PC-3 (cell line): ENCODE measurements around the gene CSAG3. TPM values are rescaled to one million over a fixed set of nuclear protein-coding genes. Genes with fewer than 3 reads are reported as not detected.
"Not testable (repeated sequence)": the region's sequence is repeated elsewhere in the genome, so short reads cannot be mapped to it uniquely, and the experiment has no call there.

Experiments used
- ATAC-seq: fragments of 200-7000 bp; cut with Tn5 transposase; 2 replicates; pipeline ENCODE4 v1.9.1; 2020; ENCODE audit warnings: mild to moderate bottlenecking, moderate library complexity
- BruUV-seq: library from RNA; stranded (reverse); fragments of 400-500 nt; replicated peaks from 2 replicates; lab custom pipeline; 2021; lab: Mats Ljungman, UMichigan
- CTCF ChIA-PET: fragments of 300-600 bp; sonication (Branson Sonifier 250); formaldehyde crosslinking; loops from one replicate; lab custom pipeline; 2022; ENCODE audit warnings: antibody characterized with exemption; lab: Charles Lee
- POLR2A ChIA-PET: fragments of 300-600 bp; sonication (Branson Sonifier 250); formaldehyde crosslinking; loops from one replicate; lab custom pipeline; 2022; ENCODE audit warnings: antibody characterized with exemption; ENCODE audit not compliant: unreplicated experiment; lab: Charles Lee
- DNase-seq: peaks from one replicate; pipeline ENCODE4 v3.0.0-alpha.2; 2015
- H2AFZ ChIP-seq: fragments of 300-600 bp; sonication (generic); 2 replicates; pipeline ENCODE4 v1.6.0; 2016; ENCODE audit warnings: antibody characterized with exemption, low read length
- H3F3A ChIP-seq: fragments of 300-600 bp; sonication (generic); one replicate; pipeline ENCODE4 v1.6.0; 2017; ENCODE audit warnings: antibody characterized with exemption, low read length, control low read depth, mild to moderate bottlenecking; ENCODE audit not compliant: unreplicated experiment
- H3K27ac ChIP-seq: fragments of 300-600 bp; sonication (generic); 2 replicates; pipeline ENCODE4 v1.5.1; 2016; ENCODE audit warnings: mild to moderate bottlenecking, low read length
- H3K27me3 ChIP-seq: fragments of 300-600 bp; sonication (generic); 2 replicates; pipeline ENCODE4 v1.6.1; 2016; ENCODE audit warnings: low read length, mixed read lengths
- H3K36me3 ChIP-seq: fragments of 300-600 bp; sonication (generic); 2 replicates; pipeline ENCODE4 v1.6.1; 2016; ENCODE audit warnings: low read depth, mixed run types, low read length, mixed read lengths
- H3K4me1 ChIP-seq: fragments of 300-600 bp; sonication (generic); 2 replicates; pipeline ENCODE4 v1.5.1; 2016; ENCODE audit warnings: low read length; ENCODE audit not compliant: insufficient read depth
- H3K4me2 ChIP-seq: fragments of 300-600 bp; sonication (generic); 2 replicates; pipeline ENCODE4 v1.6.0; 2016; ENCODE audit warnings: low read length
- H3K4me3 ChIP-seq: fragments of 300-600 bp; sonication (generic); 2 replicates; pipeline ENCODE4 v1.5.1; 2016; ENCODE audit warnings: mild to moderate bottlenecking, low read length, mixed read lengths
- H3K79me2 ChIP-seq: fragments of 300-600 bp; sonication (generic); 2 replicates; pipeline ENCODE4 v1.6.1; 2017; ENCODE audit warnings: low read length, mixed read lengths
- H3K9ac ChIP-seq: fragments of 300-600 bp; sonication (generic); 2 replicates; pipeline ENCODE4 v1.6.0; 2016; ENCODE audit warnings: mild to moderate bottlenecking, low read length
- H3K9me2 ChIP-seq: fragments of 300-600 bp; sonication (generic); replicated peaks from 2 replicates; pipeline ENCODE4 v1.6.1; 2016; ENCODE audit warnings: mixed run types, low read length, mixed read lengths
- H3K9me3 ChIP-seq: fragments of 300-600 bp; sonication (generic); 2 replicates; pipeline ENCODE4 v1.6.1; 2016; ENCODE audit warnings: low read length, mixed read lengths
- H4K20me1 ChIP-seq: fragments of 300-600 bp; sonication (generic); 2 replicates; pipeline ENCODE4 v1.6.1; 2016; ENCODE audit warnings: low read length, mixed read lengths
- CTCF ChIP-seq: fragments of 300-600 bp; sonication (generic); conservative IDR thresholded peaks from 2 replicates; pipeline ENCODE4 v1.5.1; 2017; ENCODE audit warnings: antibody characterized with exemption, low read depth, mild to moderate bottlenecking, low read length
- EZH2 ChIP-seq: fragments of 300-600 bp; sonication (generic); IDR thresholded peaks from one replicate; pipeline ENCODE4 v1.6.1; 2017; ENCODE audit warnings: antibody characterized with exemption, mild to moderate bottlenecking, low read length; ENCODE audit not compliant: unreplicated experiment
- EZH2phosphoT487 ChIP-seq: fragments of 300-600 bp; sonication (generic); IDR thresholded peaks from 2 replicates; pipeline ENCODE4 v1.6.1; 2018; ENCODE audit warnings: mild to moderate bottlenecking, antibody characterized with exemption, low read length, borderline replicate concordance
- intact Hi-C: fragments of 100-400 bp; cut with micrococcal nuclease; formaldehyde crosslinking; loops from 2 replicates; pipeline ENCODE4 v1.9.0; 2023
- total RNA-seq: library from RNA; depleted of rRNA; stranded (reverse); fragments of >200 nt; gene quantifications from 2 replicates; pipeline ENCODE4 v1.2.3, GENCODE V29; 2014

CSAG3 gene
- total RNA-seq, 1 experiment from 2014 or later, result not detected

- H3F3A ChIP-seq, result no peaks in the 10 kb centered on the region
- H3K4me2 ChIP-seq, result no peak within 1 kb of the TSS
- no peak within 1 kb of the TSS for H3K4me3 ChIP-seq
- ChIA-PET POLR2A (no interaction called here), CTCF (no interaction called here)
- no peak within 1 kb of the TSS for H3K27ac ChIP-seq
- DNase-seq (no peak), ATAC-seq (no peak)
- no peaks in the 10 kb centered on the region for H3K36me3 ChIP-seq
- H3K9me3 ChIP-seq, result no peaks in the 10 kb centered on the region
- no peaks in the 10 kb centered on the region for H3K9me2 ChIP-seq
- peaks cover 28% of the 10 kb centered on the region for H3K27me3 ChIP-seq
- H3K4me1 ChIP-seq, result no peaks in the 10 kb centered on the region
- intact Hi-C loops, result no loop called here
- H4K20me1 ChIP-seq, result no peaks in the 10 kb centered on the region
- no peaks in the 10 kb centered on the region for H3K79me2 ChIP-seq
- no TSS peak for BruUV-seq
- no peak within 1 kb of the TSS for H3K9ac ChIP-seq
- no peak for TF ChIP-seq EZH2
- TF ChIP-seq EZH2phosphoT487, result no peak
- TF ChIP-seq CTCF, result no peak
- H2AFZ ChIP-seq, result no peak within 1 kb of the TSS
Observed at GRCh38 chrX:152733261-152733975, 25.6 kb upstream of the CSAG3 start, which contains the start of the genes CSAG1 and MAGEA12. Gene CSAG1 (minus strand): TSS chrX:152733721. CDS start chrX:152732460, 1,261 bp downstream. Gene MAGEA12 (plus strand): TSS chrX:152733757. CDS start chrX:152736162, 2,405 bp downstream.

- H3K36me3 ChIP-seq, H3F3A ChIP-seq, H3K4me3 ChIP-seq, H3K9ac ChIP-seq, CTCF ChIA-PET, intact Hi-C loops, H3K27ac ChIP-seq, POLR2A ChIA-PET, BruUV-seq, ATAC-seq, H4K20me1 ChIP-seq, H2AFZ ChIP-seq, DNase-seq, H3K79me2 ChIP-seq, H3K9me3 ChIP-seq, H3K4me2 ChIP-seq, H3K4me1 ChIP-seq, H3K9me2 ChIP-seq: not testable (repeated sequence)
- H3K27me3 ChIP-seq, result peaks cover 31% of the 10 kb centered on the region
Observed at GRCh38 chrX:152734143-152734858, 24.7 kb upstream of the CSAG3 start.

GRCh38 chrX:152735101-152735500, 23.9 kb upstream of the CSAG3 start:
- ChIA-PET POLR2A (no interaction called here), CTCF (no interaction called here)
- ATAC-seq, result no peak
- no peaks in the 10 kb centered on the region for H3K9me2 ChIP-seq
- peaks cover 31% of the 10 kb centered on the region for H3K27me3 ChIP-seq
- H3F3A ChIP-seq, result no peaks in the 10 kb centered on the region
- no peak overlapping the region for H3K27ac ChIP-seq
- no peak for TF ChIP-seq EZH2
- no peak for TF ChIP-seq CTCF
- TF ChIP-seq EZH2phosphoT487, result no peak
- no peaks in the 10 kb centered on the region for H3K79me2 ChIP-seq
- no peaks in the 10 kb centered on the region for H4K20me1 ChIP-seq
- intact Hi-C loops, result no loop called here
- no peaks in the 10 kb centered on the region for H3K4me1 ChIP-seq
- no TSS peak for BruUV-seq
- H3K4me3 ChIP-seq, result no peak overlapping the region
- H3K9ac ChIP-seq, result no peak overlapping the region
- H3K4me2 ChIP-seq, result no peak overlapping the region
- no peak overlapping the region for H2AFZ ChIP-seq
- H3K9me3 ChIP-seq, result no peaks in the 10 kb centered on the region
- no peaks in the 10 kb centered on the region for H3K36me3 ChIP-seq
- DNase-seq, result no peak
